Measurements from ENCODE around the gene UNC50. TPM values are rescaled to one million over a fixed set of nuclear protein-coding genes. Genes with fewer than 3 reads are reported as not detected.

Gene UNC50
- total RNA-seq, 1 donor from 2014 or later, result 52.9 TPM

DNA sequence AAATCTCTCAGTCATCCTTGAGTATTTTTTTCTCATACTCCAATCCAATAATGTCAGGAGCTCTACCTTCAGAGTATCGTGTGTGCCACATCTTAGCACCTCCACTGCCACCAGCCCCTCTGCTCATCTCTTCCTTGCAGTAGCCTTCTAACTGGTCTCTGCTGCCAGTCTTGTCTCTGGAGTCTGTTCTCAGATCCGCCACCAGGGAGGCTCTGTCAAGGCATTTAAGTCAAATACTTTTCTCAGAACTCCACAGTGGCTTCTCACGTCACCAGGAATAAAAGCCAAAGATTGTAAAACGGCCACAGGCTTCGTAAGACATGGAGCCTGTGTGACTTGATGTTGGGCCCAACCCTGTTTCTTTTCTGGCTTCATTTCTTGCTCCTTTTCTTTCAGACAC is 7.1 kb downstream of the UNC50 start:
- Histone ChIP-seq H3K4me3 (ENCODE audit: low read depth, low read length) (no peak overlapping the region), H3K36me3 (ENCODE audit: control insufficient read depth, insufficient read depth, low read length) (peaks cover 16% of the 10 kb centered on the region), H3K27me3 (ENCODE audit: control insufficient read depth, insufficient read depth, low read length) (no peaks in the 10 kb centered on the region)
- TF ChIP-seq CTCF (IDR thresholded peaks at IDR 0.05; ENCODE audit: insufficient read depth, low read length, severe bottlenecking), result no peak
- DNase-seq (ENCODE audit: low read depth) (no peak), FAIRE-seq (no peak)

DNA sequence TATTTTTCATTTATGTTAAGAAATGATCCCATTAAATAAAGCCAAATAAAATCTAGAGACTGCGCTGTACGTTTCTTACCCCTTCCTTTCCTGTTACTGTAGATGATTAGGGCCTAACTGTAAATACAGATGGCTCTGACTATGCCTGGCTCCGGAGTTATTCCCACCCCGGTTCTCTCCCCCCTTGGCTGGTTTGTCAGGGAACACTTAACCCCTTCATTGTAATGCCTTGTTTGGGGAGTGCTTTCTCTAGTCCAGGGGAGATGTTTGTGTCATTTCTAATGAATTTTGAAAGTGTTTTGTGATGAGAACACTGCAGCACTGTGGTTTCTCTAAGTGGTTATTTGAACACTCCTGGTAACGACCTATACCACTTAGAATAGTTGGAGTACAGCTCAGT is 8.8 kb downstream of the UNC50 start:
- no peak for TF ChIP-seq CTCF (IDR thresholded peaks at IDR 0.05; ENCODE audit: insufficient read depth, low read length, severe bottlenecking)
- FAIRE-seq (no peak), DNase-seq (ENCODE audit: low read depth) (no peak)
- H3K36me3 ChIP-seq (ENCODE audit: control insufficient read depth, insufficient read depth, low read length), result peaks cover 8% of the 10 kb centered on the region
- H3K4me3 ChIP-seq (ENCODE audit: low read depth, low read length), result no peak overlapping the region
- no peaks in the 10 kb centered on the region for H3K27me3 ChIP-seq (ENCODE audit: control insufficient read depth, insufficient read depth, low read length)

- TF ChIP-seq CTCF (IDR thresholded peaks at IDR 0.05; ENCODE audit: insufficient read depth, low read length, severe bottlenecking), result no peak
- DNase-seq (ENCODE audit: low read depth) (no peak), FAIRE-seq (no peak)
- H3K27me3 ChIP-seq (ENCODE audit: control insufficient read depth, insufficient read depth, low read length), result no peaks in the 10 kb centered on the region
- no peak overlapping the region for H3K4me3 ChIP-seq (ENCODE audit: low read depth, low read length)
- H3K36me3 ChIP-seq (ENCODE audit: control insufficient read depth, insufficient read depth, low read length), result no peaks in the 10 kb centered on the region
These were observed 15.3 kb downstream of the UNC50 start for GRCh38 chr2:98623657-98624056.

DNA sequence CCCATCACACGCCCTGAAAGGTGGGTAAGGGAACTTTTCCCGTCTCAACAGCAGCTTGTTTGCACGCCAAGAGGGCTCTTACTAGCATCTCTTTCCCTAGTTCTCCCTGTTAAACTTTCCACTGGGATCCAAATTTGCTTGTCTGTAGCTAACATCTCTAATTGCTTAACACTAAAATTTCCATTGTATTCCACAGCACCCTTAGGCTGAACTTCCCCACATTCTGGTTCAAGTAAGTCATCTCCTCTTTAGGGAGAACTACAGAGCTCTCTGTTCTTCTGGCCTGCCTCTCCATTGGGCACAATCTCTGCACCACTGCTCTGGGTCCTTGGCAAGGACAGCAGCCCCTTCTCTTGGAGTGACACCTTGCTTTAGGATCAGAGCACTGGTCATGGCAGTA is 24.0 kb downstream of the UNC50 start:
- DNase-seq (ENCODE audit: low read depth), result no peak
- H3K36me3 ChIP-seq (ENCODE audit: control insufficient read depth, insufficient read depth, low read length), result no peaks in the 10 kb centered on the region
- no peak for FAIRE-seq
- H3K4me3 ChIP-seq (ENCODE audit: low read depth, low read length), result no peak overlapping the region
- no peaks in the 10 kb centered on the region for H3K27me3 ChIP-seq (ENCODE audit: control insufficient read depth, insufficient read depth, low read length)
- TF ChIP-seq CTCF (IDR thresholded peaks at IDR 0.05; ENCODE audit: insufficient read depth, low read length, severe bottlenecking), result no peak

GRCh38 chr2:98634406-98635092 is 26.2 kb downstream of the UNC50 start:
- no peak for FAIRE-seq
- H3K4me3 ChIP-seq (ENCODE audit: low read depth, low read length), result no peak overlapping the region
- peak; percentile 12 for DNase-seq (ENCODE audit: low read depth)
- no peaks in the 10 kb centered on the region for H3K27me3 ChIP-seq (ENCODE audit: control insufficient read depth, insufficient read depth, low read length)
- peak; percentile 30 for TF ChIP-seq CTCF (IDR thresholded peaks at IDR 0.05; ENCODE audit: insufficient read depth, low read length, severe bottlenecking)
- no peaks in the 10 kb centered on the region for H3K36me3 ChIP-seq (ENCODE audit: control insufficient read depth, insufficient read depth, low read length)
